Stimulated activated effector memory CD8-positive, alpha-beta T cell treated with anti-CD3 and anti-CD28 coated beads, Interleukin-12 subunit alpha, Interleukin-12 subunit beta, amount 100 ng/mL, for 72 hours (primary cell): ENCODE measurements around the gene USP9X.
"Not testable (repeated sequence)": the region's sequence is repeated elsewhere in the genome, so short reads cannot be mapped to it uniquely, and the experiment has no call there.

ENCODE experiments used
- ATAC-seq: fragments of 150-1000 bp; cut with Tn5 transposase; 2 replicates; pipeline ENCODE4 v1.10.0; 2021
- DNase-seq, 2 donors: peaks; one replicate each; pipeline ENCODE4 v3.0.0; 2021 to 2022; ENCODE audit warnings: low spot score in 2 of 2
- H3K27ac Mint-ChIP-seq: one replicate; pipeline ENCODE4 v1.8.0; 2022; ENCODE audit warnings: mild to moderate bottlenecking, mixed read lengths
- H3K36me3 Mint-ChIP-seq: one replicate; pipeline ENCODE4 v1.8.0; 2022; ENCODE audit warnings: mild to moderate bottlenecking, mixed read lengths
- H3K4me1 Mint-ChIP-seq: one replicate; pipeline ENCODE4 v1.8.0; 2022; ENCODE audit warnings: mixed read lengths
- H3K4me3 Mint-ChIP-seq: one replicate; pipeline ENCODE4 v1.8.0; 2022; ENCODE audit warnings: mild to moderate bottlenecking, mixed read lengths
- H3K9me3 Mint-ChIP-seq: one replicate; pipeline ENCODE4 v1.8.0; 2022; ENCODE audit warnings: mixed read lengths

USP9X gene, protein sequence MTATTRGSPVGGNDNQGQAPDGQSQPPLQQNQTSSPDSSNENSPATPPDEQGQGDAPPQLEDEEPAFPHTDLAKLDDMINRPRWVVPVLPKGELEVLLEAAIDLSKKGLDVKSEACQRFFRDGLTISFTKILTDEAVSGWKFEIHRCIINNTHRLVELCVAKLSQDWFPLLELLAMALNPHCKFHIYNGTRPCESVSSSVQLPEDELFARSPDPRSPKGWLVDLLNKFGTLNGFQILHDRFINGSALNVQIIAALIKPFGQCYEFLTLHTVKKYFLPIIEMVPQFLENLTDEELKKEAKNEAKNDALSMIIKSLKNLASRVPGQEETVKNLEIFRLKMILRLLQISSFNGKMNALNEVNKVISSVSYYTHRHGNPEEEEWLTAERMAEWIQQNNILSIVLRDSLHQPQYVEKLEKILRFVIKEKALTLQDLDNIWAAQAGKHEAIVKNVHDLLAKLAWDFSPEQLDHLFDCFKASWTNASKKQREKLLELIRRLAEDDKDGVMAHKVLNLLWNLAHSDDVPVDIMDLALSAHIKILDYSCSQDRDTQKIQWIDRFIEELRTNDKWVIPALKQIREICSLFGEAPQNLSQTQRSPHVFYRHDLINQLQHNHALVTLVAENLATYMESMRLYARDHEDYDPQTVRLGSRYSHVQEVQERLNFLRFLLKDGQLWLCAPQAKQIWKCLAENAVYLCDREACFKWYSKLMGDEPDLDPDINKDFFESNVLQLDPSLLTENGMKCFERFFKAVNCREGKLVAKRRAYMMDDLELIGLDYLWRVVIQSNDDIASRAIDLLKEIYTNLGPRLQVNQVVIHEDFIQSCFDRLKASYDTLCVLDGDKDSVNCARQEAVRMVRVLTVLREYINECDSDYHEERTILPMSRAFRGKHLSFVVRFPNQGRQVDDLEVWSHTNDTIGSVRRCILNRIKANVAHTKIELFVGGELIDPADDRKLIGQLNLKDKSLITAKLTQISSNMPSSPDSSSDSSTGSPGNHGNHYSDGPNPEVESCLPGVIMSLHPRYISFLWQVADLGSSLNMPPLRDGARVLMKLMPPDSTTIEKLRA (N-terminal part only)

DNA sequence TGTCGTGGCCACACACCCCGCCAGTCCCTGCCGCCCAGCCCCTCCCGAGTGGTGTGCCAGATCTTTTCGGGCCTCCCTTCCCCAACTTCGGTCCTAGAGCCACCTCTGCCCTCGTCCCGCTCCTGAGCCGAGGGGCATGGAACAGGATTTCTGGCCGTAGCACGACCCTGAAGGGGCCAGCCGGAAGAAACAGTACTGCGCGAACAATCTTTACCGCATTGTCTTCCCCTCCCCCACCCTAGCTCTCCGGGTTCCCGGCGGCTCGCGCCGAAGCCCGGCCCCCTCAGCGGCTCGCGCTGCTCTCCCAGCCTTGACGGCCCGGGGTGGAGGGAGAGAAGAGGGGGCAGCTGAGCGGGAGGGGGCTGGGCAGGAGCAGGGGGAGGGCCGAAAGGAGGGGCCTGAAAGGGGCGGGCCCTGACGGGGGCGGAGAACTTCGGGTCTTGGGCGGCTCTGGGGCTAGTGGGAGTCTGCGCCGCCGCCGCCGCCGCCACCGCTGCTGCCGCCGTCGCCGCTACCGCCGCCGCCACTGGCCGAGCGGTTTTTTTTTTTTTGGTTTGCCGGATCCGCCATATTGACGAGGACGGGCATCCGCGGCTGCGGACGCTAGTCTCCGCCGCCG is at the start of gene USP9X:
Gene USP9X (plus strand): TSS at position 553 of the 619 bp plus-strand sequence. CDS start 38,184 bp downstream, outside the sequence.
- DNase-seq = peak; percentile 61 to 84
- H3K9me3 Mint-ChIP-seq = no peaks in the 10 kb centered on the region
- peak; percentile 78 for ATAC-seq
- peak within 1 kb of the TSS; percentile 99 for H3K27ac Mint-ChIP-seq
- peaks cover 12% of the 10 kb centered on the region for H3K4me1 Mint-ChIP-seq
- peak within 1 kb of the TSS; percentile 82 for H3K4me3 Mint-ChIP-seq
- H3K36me3 Mint-ChIP-seq = peaks cover 36% of the 10 kb centered on the region

- Mint-ChIP-seq H3K9me3 (no peaks in the 10 kb centered on the region), H3K27ac (no peak overlapping the region), H3K4me1 (no peaks in the 10 kb centered on the region), H3K36me3 (no peaks in the 10 kb centered on the region), H3K4me3 (no peak overlapping the region)
- no peak for DNase-seq
- no peak for ATAC-seq
Observed at GRCh38 chrX:41035582-41035981, 49.7 kb upstream of the USP9X start.

DNA sequence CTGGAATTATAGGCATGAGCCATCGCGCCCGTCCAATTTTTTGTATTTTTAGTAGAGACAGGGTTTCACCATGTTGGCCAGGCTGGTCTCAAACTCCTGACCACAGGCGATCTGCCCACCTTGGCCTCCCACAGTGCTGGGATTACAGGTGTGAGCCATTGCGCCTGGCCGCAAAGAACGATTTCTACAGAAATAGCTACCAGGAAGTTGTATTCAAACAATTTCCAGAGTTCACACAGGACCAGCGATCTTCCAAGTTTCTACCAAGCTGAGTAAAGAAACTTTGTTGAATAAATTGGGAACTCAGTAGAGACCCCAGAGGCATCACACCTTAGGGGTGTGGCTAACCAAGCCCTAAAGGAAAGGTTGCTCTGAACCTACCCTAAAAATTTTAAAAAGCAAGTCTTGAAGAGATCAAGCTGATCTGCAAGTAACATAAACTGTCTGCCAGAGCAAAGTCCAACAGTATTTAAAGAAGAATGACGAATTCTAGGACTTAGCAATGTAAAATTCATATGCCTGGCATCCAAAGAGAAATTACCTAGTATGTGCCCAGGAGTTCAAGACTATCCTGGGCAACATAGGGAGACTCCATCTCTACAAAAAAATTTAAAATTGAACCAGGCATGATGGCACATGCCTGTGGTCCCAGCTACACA is 48.4 kb upstream of the USP9X start:
- ATAC-seq (no peak), DNase-seq (no peak)
- Mint-ChIP-seq H3K27ac (no peak overlapping the region), H3K4me3 (no peak overlapping the region), H3K36me3 (no peaks in the 10 kb centered on the region), H3K9me3 (no peaks in the 10 kb centered on the region), H3K4me1 (no peaks in the 10 kb centered on the region)

GRCh38 chrX:41043196-41043595 is 42.0 kb upstream of the USP9X start:
- no peaks in the 10 kb centered on the region for H3K4me1 Mint-ChIP-seq
- ATAC-seq (no peak), DNase-seq (no peak)
- H3K9me3 Mint-ChIP-seq = no peaks in the 10 kb centered on the region
- H3K36me3 Mint-ChIP-seq = no peaks in the 10 kb centered on the region
- no peak overlapping the region for H3K4me3 Mint-ChIP-seq
- H3K27ac Mint-ChIP-seq = no peak overlapping the region

DNA sequence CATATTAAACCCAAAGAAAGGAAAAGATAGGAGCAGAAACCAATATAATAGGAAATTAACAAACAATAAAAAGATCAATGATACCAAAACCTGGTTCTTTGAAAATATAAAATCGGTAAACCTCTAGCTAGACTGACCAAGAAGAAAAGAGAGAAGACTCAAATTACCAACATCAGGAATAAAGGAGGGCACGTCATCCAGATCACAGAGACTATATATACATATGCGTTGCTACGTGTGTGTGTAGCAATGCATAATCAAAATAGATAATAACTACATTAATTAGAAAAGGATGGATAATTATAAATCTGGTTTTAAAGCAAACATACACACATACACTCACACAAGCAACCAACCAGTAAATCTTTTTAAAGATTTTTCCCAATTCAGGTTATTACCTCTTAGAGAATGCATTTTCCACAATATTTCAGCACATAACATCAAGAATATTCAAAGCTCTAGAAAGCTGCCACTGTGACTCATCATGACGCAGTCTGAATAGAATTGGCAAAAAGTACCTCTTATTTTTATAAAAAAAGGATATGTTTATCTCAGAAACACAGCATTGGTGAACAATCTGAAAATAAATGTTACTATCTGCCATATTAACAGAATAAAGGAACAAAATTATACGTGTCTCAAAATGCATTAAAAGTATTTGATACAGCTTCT is 41.4 kb upstream of the USP9X start:
- Mint-ChIP-seq H3K4me3 (no peak overlapping the region), H3K4me1 (no peaks in the 10 kb centered on the region), H3K27ac (no peak overlapping the region), H3K36me3 (no peaks in the 10 kb centered on the region), H3K9me3 (no peaks in the 10 kb centered on the region)
- ATAC-seq = no peak
- DNase-seq = no peak

DNA sequence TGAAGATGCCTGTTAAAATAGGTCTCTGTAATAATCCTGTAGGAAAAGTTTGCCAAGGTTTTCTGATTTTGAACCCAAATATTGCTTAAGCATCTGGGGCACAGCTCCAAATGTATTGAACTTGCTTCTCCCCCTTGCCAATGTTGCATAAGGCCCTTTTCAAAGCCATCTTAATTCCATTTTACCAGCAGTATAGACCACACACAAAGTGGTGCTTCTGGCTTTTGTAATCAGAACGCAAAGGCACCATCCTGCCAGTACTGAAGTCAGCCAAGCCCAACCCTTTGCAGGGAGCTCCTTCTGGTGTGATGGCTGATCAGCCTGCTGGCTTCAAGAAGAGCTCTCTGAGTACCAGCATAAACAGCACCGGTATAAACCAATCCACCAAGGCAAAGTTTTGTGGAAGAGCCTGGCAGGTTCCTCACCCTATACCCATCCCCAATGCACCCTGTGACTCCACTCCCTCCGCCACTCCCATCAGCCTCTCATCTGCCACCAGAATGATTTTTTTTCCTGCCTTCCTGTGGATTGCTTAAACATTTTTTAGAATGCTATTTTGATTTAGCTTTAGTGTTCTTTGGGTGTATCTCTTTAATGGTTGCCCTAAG is 39.2 kb upstream of the USP9X start:
- no peaks in the 10 kb centered on the region for H3K4me1 Mint-ChIP-seq
- DNase-seq (no peak), ATAC-seq (no peak)
- H3K4me3 Mint-ChIP-seq = no peak overlapping the region
- H3K36me3 Mint-ChIP-seq = no peaks in the 10 kb centered on the region
- no peaks in the 10 kb centered on the region for H3K9me3 Mint-ChIP-seq
- no peak overlapping the region for H3K27ac Mint-ChIP-seq

DNA sequence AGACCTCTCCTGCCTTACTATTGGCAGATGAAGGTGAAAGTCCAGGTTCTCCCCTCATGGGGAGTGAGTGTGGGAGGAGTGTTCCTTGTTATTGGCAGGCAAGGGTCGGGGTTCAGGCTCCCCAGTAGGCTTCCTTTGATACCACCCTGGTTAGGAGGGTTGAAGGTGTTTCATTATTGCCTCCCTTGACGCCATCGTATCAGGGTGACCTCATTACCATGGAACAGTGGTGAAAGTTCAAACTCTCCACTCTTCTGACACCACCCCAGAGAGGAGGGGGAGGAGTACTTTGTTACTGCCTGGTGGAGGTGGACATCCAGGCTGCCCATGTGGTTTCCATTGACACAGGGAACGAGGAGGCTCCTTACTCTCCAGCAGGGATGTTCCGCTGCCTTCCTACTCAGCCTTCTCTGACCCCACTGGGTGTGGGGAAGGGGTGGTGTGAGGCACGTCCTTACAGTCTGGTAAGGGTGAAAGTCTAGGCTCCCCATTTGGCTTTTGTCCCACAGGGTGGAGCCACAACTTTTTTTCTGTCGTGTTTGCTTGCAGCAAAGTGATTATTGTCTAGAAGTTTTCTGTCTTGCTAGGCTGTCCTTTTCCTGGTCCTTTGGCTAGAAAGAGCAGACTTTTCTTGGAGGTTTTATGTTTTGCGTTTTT is 37.2 kb upstream of the USP9X start:
- ATAC-seq (no peak), DNase-seq (no peak)
- Mint-ChIP-seq H3K4me1 (no peaks in the 10 kb centered on the region), H3K27ac (no peak overlapping the region), H3K36me3 (no peaks in the 10 kb centered on the region), H3K4me3 (no peak overlapping the region), H3K9me3 (no peaks in the 10 kb centered on the region)

DNA sequence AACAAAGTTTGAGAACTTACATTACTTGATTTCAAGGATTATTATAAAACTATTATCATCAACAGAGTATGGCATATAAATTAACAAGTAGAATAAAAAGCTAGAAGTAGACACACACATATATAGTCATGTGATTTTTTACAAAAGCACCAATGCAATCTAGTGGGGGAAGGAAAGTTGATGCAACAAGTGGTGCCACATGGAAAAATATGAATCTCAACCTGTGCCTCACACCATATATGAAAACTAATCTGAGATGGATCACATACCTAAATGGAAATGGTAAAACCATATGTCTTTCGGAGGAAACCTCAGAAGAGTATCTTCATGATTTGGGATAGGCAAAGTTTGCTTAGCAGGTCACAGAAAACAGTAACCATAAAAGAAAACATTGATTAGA is 34.9 kb upstream of the USP9X start:
- Mint-ChIP-seq H3K4me1 (no peaks in the 10 kb centered on the region), H3K36me3 (no peaks in the 10 kb centered on the region), H3K9me3 (no peaks in the 10 kb centered on the region), H3K27ac (no peak overlapping the region), H3K4me3 (no peak overlapping the region)
- ATAC-seq (no peak), DNase-seq (no peak)

- H3K9me3 Mint-ChIP-seq = no peaks in the 10 kb centered on the region
- DNase-seq = no peak
- ATAC-seq = no peak
- H3K36me3 Mint-ChIP-seq = no peaks in the 10 kb centered on the region
- no peaks in the 10 kb centered on the region for H3K4me1 Mint-ChIP-seq
- H3K27ac Mint-ChIP-seq = no peak overlapping the region
- H3K4me3 Mint-ChIP-seq = no peak overlapping the region
Observed at GRCh38 chrX:41051288-41051687, 34.0 kb upstream of the USP9X start.

- Mint-ChIP-seq H3K36me3 (no peaks in the 10 kb centered on the region), H3K9me3 (no peaks in the 10 kb centered on the region), H3K4me3 (no peak overlapping the region), H3K4me1 (no peaks in the 10 kb centered on the region), H3K27ac (no peak overlapping the region)
- DNase-seq = no peak
- ATAC-seq = no peak
Observed at GRCh38 chrX:41055740-41056139, 29.5 kb upstream of the USP9X start.

DNA sequence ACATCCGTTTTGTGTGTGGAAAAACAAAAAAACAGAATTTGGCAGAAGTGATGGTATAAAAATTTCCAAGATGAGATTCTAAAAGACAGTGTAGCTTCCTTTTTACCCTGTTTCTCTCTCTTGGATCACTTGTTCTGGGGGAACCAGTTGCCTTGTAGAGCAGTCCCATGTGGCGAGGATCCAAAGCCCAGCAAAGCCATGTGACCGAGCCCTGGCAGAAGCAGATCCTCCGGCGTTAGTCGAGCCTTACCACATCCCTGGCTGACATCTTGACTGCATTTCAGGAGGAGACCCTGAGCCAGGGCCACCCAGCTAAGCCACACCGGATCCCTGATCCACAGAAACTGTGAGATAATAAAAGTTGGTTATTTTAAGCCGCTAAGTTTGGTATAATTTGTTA is 22.0 kb upstream of the USP9X start:
- not testable (repeated sequence) for H3K9me3 Mint-ChIP-seq, H3K36me3 Mint-ChIP-seq, H3K4me3 Mint-ChIP-seq, H3K27ac Mint-ChIP-seq, ATAC-seq, H3K4me1 Mint-ChIP-seq, DNase-seq

DNA sequence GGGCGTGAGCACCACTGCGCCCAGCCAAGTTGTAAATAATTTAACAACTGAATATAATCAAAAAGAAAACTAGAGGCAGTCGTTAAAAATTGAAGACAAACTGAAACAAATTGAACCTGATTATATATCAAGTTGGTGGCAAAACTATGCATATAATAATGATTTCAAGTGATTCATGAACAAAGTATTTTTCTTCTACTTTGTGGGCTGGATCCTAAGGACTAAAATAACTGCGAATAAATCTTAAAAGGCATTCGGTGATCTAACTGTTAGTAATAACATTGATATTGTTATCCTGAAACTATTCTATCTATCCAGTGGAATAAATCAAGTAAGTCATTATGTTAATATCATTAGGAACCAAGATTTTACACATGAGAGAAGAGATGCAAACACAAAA is 21.2 kb upstream of the USP9X start:
- Mint-ChIP-seq H3K4me1 (no peaks in the 10 kb centered on the region), H3K36me3 (no peaks in the 10 kb centered on the region), H3K9me3 (no peaks in the 10 kb centered on the region), H3K27ac (no peak overlapping the region), H3K4me3 (no peak overlapping the region)
- ATAC-seq (no peak), DNase-seq (no peak)

- Mint-ChIP-seq H3K36me3 (no peaks in the 10 kb centered on the region), H3K9me3 (no peaks in the 10 kb centered on the region), H3K27ac (no peak overlapping the region), H3K4me3 (no peak overlapping the region), H3K4me1 (no peaks in the 10 kb centered on the region)
- ATAC-seq (no peak), DNase-seq (no peak)
Observed at GRCh38 chrX:41066391-41066790, 18.9 kb upstream of the USP9X start.

DNA sequence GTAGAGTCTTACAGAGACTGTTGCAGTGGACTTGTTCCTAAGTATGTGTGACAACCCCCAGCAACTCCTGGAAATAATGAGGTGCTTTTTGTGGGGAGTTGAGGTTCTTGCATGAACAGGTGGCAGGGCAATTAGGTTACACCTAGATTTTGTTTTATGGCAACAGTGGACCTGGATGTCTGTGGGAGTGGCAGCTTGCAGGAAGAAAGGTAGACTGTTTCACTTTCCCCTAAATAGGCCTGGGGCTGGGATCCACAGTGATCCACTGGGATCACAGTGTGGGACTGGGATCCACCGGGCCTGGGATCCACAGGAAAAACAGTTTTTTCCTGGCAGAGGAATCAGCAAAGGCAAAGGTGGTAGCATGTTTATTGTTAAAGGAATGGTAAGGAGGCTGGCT is 18.3 kb upstream of the USP9X start:
- Mint-ChIP-seq H3K4me1 (no peaks in the 10 kb centered on the region), H3K36me3 (no peaks in the 10 kb centered on the region), H3K4me3 (no peak overlapping the region), H3K9me3 (no peaks in the 10 kb centered on the region), H3K27ac (peak overlapping the region; percentile 52)
- no peak for ATAC-seq
- DNase-seq = no peak
